NCI-H748 (cell line): ENCODE data around the gene PARL.
"Not testable (repeated sequence)": the region's sequence is repeated elsewhere in the genome, so short reads cannot be mapped to it uniquely, and the experiment has no call there.

ENCODE experiments used
- DNase-seq: peaks from one replicate; lab custom pipeline; 2025; ENCODE audit not compliant: unreplicated experiment; lab: John Stamatoyannopoulos, UW

Gene PARL

DNA sequence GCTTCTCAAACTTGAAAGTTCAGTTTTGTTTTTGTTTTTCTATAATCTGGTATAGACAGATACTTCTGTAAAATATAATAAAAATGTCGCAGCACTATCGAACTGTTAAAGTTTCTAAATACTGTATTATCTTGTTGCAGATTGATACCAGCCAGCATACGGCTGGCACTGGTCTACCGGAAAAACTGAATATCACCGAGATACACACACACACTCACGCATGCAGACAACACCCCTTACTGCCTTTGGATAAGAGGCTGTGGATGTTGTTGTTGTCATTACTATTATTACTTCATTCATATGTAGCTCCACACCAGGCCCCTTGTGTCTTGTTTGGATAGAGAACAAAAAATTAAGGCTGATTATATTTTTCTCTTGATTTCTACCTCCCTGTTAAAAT, 91.7 kb downstream of the PARL start:
- DNase-seq, result no peak

- no peak for DNase-seq
Observed at GRCh38 chr3:183790700-183791099, 94.0 kb downstream of the PARL start.

DNA sequence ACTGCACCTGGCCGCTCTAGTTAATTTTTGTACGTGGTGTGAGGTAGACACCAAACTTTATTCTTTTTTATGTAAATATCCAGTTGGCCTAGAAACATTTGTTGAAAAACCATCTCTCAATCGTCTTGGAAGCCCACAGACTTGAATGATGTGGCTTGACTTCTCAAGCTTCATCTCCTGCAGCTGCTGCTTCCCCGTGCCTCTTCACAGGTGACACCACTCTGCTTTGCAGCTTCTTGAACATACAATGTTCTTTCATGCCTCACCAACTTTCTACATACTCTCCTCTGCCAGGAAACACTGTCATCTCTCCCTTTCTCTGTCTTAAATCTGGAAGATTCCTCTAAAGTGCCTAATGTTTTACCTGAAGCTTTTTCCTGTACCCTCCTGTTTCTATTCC, 94.9 kb downstream of the PARL start:
- no peak for DNase-seq

DNA sequence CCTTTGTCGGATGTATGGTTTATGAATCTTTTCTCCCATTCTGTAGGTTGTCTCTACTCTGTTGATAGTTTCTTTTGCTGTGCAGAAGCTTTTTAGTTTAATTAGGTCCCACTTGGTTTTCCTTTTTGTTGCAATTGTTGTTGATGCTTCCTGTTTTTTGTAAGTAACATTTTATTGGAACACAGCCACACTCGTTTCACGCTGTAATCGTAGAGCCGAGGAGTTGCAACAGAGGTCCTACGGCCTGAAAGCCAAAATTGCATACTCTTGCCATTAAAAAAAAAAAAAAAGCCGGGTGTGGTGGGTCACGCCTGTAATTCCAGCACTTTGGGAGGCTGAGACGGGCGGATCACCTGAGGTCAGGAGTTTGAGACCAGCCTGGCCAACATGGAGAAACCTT, 100.2 kb downstream of the PARL start:
- not testable (repeated sequence) for DNase-seq

- no peak for DNase-seq
Observed at GRCh38 chr3:183782576-183783276, 102.0 kb downstream of the PARL start.

- no peak for DNase-seq
Observed at GRCh38 chr3:183781246-183781645, 103.4 kb downstream of the PARL start.

DNA sequence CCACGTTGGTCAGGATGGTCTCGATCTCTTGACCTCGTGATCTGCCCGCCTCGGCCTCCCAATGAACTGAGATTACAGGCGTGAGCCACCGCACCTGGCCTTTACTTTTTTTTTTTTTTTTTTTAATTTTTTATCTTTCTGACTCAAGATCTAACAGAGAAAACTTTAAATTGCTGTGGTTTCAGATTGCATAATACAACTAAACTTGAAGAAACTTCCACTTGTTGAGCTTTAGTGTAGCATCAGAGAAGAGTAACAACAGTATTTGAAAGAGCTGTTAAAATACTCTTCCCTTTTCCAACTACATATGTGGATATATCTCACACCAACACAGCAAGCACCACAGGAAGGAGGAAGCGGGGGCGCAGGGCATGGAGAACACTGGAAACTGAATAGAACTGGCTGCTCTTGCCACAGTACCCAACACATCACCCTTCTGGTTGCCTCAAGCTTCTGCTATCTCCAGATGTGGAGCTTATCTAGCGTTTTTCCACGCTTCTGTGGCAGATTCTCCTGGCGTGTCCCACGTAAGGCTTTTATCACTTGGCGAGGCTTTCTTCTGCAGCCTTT, 104.7 kb downstream of the PARL start:
- DNase-seq, result no peak
